Measurements from ENCODE around the gene LRCH4. TPM values are rescaled to one million over a fixed set of nuclear protein-coding genes. Genes with fewer than 3 reads are reported as not detected.
"Not testable (repeated sequence)": the region's sequence is repeated elsewhere in the genome, so short reads cannot be mapped to it uniquely, and the experiment has no call there.

LRCH4 gene
- total RNA-seq, 2 experiments from 2014 or later = 313 to 317 TPM

GRCh38 chr7:100566018-100566531, 19.9 kb downstream of the LRCH4 start:
- Mint-ChIP-seq H3K36me3 (ENCODE audit: low read depth) (peaks cover 22% of the 10 kb centered on the region), H3K4me1 (ENCODE audit: low read depth) (peaks cover 30% of the 10 kb centered on the region), H3K4me3 (no peak overlapping the region), H3K27ac (peak overlapping the region; percentile 41), H3K9me3 (no peaks in the 10 kb centered on the region), H3K27me3 (no peaks in the 10 kb centered on the region)
- H3K4me1 ChIP-seq (ENCODE audit: insufficient read depth, low read length) = peaks cover 47% of the 10 kb centered on the region
- POLR2A ChIA-PET = interaction anchor here (0.5 to 6.6 kb wide), 2 partner anchors 19 to 21 kb away, joined by 3 to 92 read pairs; partner anchors contain the start of genes FBXO24 and LRCH4
- intact Hi-C loops (cut with DNase I, micrococcal nuclease) = no loop called here
- H3K9me3 ChIP-seq (ENCODE audit: control insufficient read depth in 1 of 2, insufficient read depth in 1 of 2, low read length in 2 of 2) = no peaks in the 10 kb centered on the region
- DNase-seq (no peak), ATAC-seq (ENCODE audit: poor library complexity) (no peak)
- peak overlapping the region in 1 of 2 donors; percentile 23 for H3K27ac ChIP-seq (ENCODE audit: low read depth in 1 of 2, low read length in 2 of 2)
- no peak overlapping the region for H3K4me3 ChIP-seq (ENCODE audit: low read length)
- H3K36me3 ChIP-seq (ENCODE audit: insufficient read depth, low read length) = peaks cover 23% of the 10 kb centered on the region
- no peaks in the 10 kb centered on the region for H3K27me3 ChIP-seq (ENCODE audit: control insufficient read depth in 1 of 2, insufficient read depth in 2 of 2, low read length in 2 of 2)
- CTCF ChIA-PET = interaction anchor here (1.3 kb wide), 1 partner anchor 159 kb away, joined by 4 read pairs; no protein-coding TSS in a partner anchor
- TF ChIP-seq CTCF (IDR thresholded peaks at IDR 0.05) = no peak

GRCh38 chr7:100565133-100565571, 20.8 kb downstream of the LRCH4 start:
- no peak for ATAC-seq (ENCODE audit: poor library complexity)
- Mint-ChIP-seq H3K4me3 (no peak overlapping the region), H3K27ac (no peak overlapping the region), H3K4me1 (ENCODE audit: low read depth) (peaks cover 30% of the 10 kb centered on the region), H3K27me3 (no peaks in the 10 kb centered on the region), H3K36me3 (ENCODE audit: low read depth) (peaks cover 25% of the 10 kb centered on the region), H3K9me3 (no peaks in the 10 kb centered on the region)
- CTCF ChIA-PET = interaction anchor here (1.3 to 2.0 kb wide), 3 partner anchors 17 to 288 kb away, joined by 3 to 4 read pairs (median 4); partner anchors contain the start of gene SLC12A9
- DNase-seq = no peak
- H3K36me3 ChIP-seq (ENCODE audit: insufficient read depth, low read length) = peaks cover 27% of the 10 kb centered on the region
- H3K27me3 ChIP-seq (ENCODE audit: control insufficient read depth in 1 of 2, insufficient read depth in 2 of 2, low read length in 2 of 2) = no peaks in the 10 kb centered on the region
- intact Hi-C loops (cut with DNase I, micrococcal nuclease) = loop anchor here in 1 of 2 experiments (2.0 kb wide), 2 partner anchors 18 to 286 kb away; no protein-coding TSS in a partner anchor
- H3K4me3 ChIP-seq (ENCODE audit: low read length) = no peak overlapping the region
- H3K9me3 ChIP-seq (ENCODE audit: control insufficient read depth in 1 of 2, insufficient read depth in 1 of 2, low read length in 2 of 2) = no peaks in the 10 kb centered on the region
- H3K4me1 ChIP-seq (ENCODE audit: insufficient read depth, low read length) = peaks cover 38% of the 10 kb centered on the region
- H3K27ac ChIP-seq (ENCODE audit: low read depth in 1 of 2, low read length in 2 of 2) = no peak overlapping the region
- TF ChIP-seq CTCF (IDR thresholded peaks at IDR 0.05) = no peak
- POLR2A ChIA-PET = interaction anchor here (0.9 to 6.6 kb wide), 3 partner anchors 20 to 140 kb away, joined by 3 to 92 read pairs (median 4); partner anchors contain the start of genes FBXO24, LRCH4, POP7 and TSC22D4

- not testable (repeated sequence) for H3K4me3 Mint-ChIP-seq; ATAC-seq (ENCODE audit: poor library complexity); DNase-seq; H3K9me3 ChIP-seq (ENCODE audit: control insufficient read depth in 1 of 2, insufficient read depth in 1 of 2, low read length in 2 of 2); H3K27ac Mint-ChIP-seq; H3K9me3 Mint-ChIP-seq; H3K27me3 ChIP-seq (ENCODE audit: control insufficient read depth in 1 of 2, insufficient read depth in 2 of 2, low read length in 2 of 2); H3K4me3 ChIP-seq (ENCODE audit: low read length); H3K27ac ChIP-seq (ENCODE audit: low read depth in 1 of 2, low read length in 2 of 2); H3K27me3 Mint-ChIP-seq
- Histone ChIP-seq H3K4me1 (ENCODE audit: insufficient read depth, low read length) (peaks cover 37% of the 10 kb centered on the region), H3K36me3 (ENCODE audit: insufficient read depth, low read length) (peaks cover 34% of the 10 kb centered on the region)
- ChIA-PET CTCF (interaction anchor here (0.7 to 2.0 kb wide), 9 partner anchors 16 to 464 kb away, joined by 3 to 8 read pairs (median 4); partner anchors contain the start of genes FBXO24, LRCH4 and SLC12A9), POLR2A (interaction anchor here (0.9 to 6.6 kb wide), 4 partner anchors 21 to 141 kb away, joined by 3 to 92 read pairs (median 4); partner anchors contain the start of genes FBXO24, LRCH4, POP7 and TSC22D4)
- Mint-ChIP-seq H3K36me3 (ENCODE audit: low read depth) (peaks cover 32% of the 10 kb centered on the region), H3K4me1 (ENCODE audit: low read depth) (peaks cover 34% of the 10 kb centered on the region)
- intact Hi-C loops (cut with DNase I, micrococcal nuclease) = loop anchor here (1.0 to 2.0 kb wide), 5 partner anchors 18 to 286 kb away; no protein-coding TSS in a partner anchor
Observed at GRCh38 chr7:100564405-100564804, 21.5 kb downstream of the LRCH4 start.
